ENCODE measurements around the gene PGK1. TPM values are rescaled to one million over a fixed set of nuclear protein-coding genes. Genes with fewer than 3 reads are reported as not detected.
"Not testable (repeated sequence)": the region's sequence is repeated elsewhere in the genome, so short reads cannot be mapped to it uniquely, and the experiment has no call there.

PGK1 gene
- total RNA-seq (100 to 1,000 TPM in 3 of 5 donors, 10 to 100 TPM in 2; 29.3 to 207 (median 104) TPM), polyA plus RNA-seq (100 to 1,000 TPM; 122 to 150 (median 128) TPM)
- long read RNA-seq, donor 1, full-length matches to known transcripts: 23 of 40 reads
- long read RNA-seq, donor 1, partial matches to known transcripts: 17 of 40 reads
- long read RNA-seq, donor 1, other reads (novel, unspliced or antisense): 0 of 40 reads
- long read RNA-seq, donor 2, full-length matches to known transcripts: 56 of 88 reads
- long read RNA-seq, donor 2, partial matches to known transcripts: 32 of 88 reads
- long read RNA-seq, donor 2, other reads (novel, unspliced or antisense): 0 of 88 reads
- long read RNA-seq, donor 3, full-length matches to known transcripts: 49 of 67 reads
- long read RNA-seq, donor 3, partial matches to known transcripts: 18 of 67 reads
- long read RNA-seq, donor 3, other reads (novel, unspliced or antisense): 0 of 67 reads
- long read RNA-seq, donor 4, full-length matches to known transcripts: 8 of 8 reads
- long read RNA-seq, donor 4, partial matches to known transcripts: 0 of 8 reads
- long read RNA-seq, donor 4, other reads (novel, unspliced or antisense): 0 of 8 reads
- long read RNA-seq, donor 5, full-length matches to known transcripts: 110 of 144 reads
- long read RNA-seq, donor 5, partial matches to known transcripts: 28 of 144 reads
- long read RNA-seq, donor 5, other reads (novel, unspliced or antisense): 6 of 144 reads
- long read RNA-seq, donor 6, full-length matches to known transcripts: 136 of 230 reads
- long read RNA-seq, donor 6, partial matches to known transcripts: 85 of 230 reads
- long read RNA-seq, donor 6, other reads (novel, unspliced or antisense): 9 of 230 reads
- long read RNA-seq, donor 7, full-length matches to known transcripts: 99 of 115 reads
- long read RNA-seq, donor 7, partial matches to known transcripts: 16 of 115 reads
- long read RNA-seq, donor 7, other reads (novel, unspliced or antisense): 0 of 115 reads
- long read RNA-seq, donor 8, full-length matches to known transcripts: 109 of 156 reads
- long read RNA-seq, donor 8, partial matches to known transcripts: 41 of 156 reads
- long read RNA-seq, donor 8, other reads (novel, unspliced or antisense): 6 of 156 reads
- long read RNA-seq, donor 9, full-length matches to known transcripts: 97 of 137 reads
- long read RNA-seq, donor 9, partial matches to known transcripts: 32 of 137 reads
- long read RNA-seq, donor 9, other reads (novel, unspliced or antisense): 8 of 137 reads
- long read RNA-seq, donor 10, full-length matches to known transcripts: 36 of 46 reads
- long read RNA-seq, donor 10, partial matches to known transcripts: 10 of 46 reads
- long read RNA-seq, donor 10, other reads (novel, unspliced or antisense): 0 of 46 reads

GRCh38 chrX:78103623-78104446, at the start of gene PGK1:
Gene PGK1 (plus strand): TSS chrX:78104248. CDS start chrX:78104341, 93 bp downstream.
- H3K27me3 ChIP-seq: no peaks in the 10 kb centered on the region
- H3K4me1 ChIP-seq: peaks cover 6 to 35% (median 20%) of the 10 kb centered on the region in 4 donors
- no peaks in the 10 kb centered on the region for H3K9me3 ChIP-seq
- H3K27ac ChIP-seq: peak within 1 kb of the TSS; percentile 89 to 96 (median 93)
- WGBS, 5 donors: 0 to 38% (median 8%) methylated on average over 29 to 72 of the region's 72 CpGs
- no peaks in the 10 kb centered on the region for H3K36me3 ChIP-seq
- H3K4me3 ChIP-seq: peak within 1 kb of the TSS; percentile 63 to 73 (median 64)
- intact Hi-C loops (cut with DNase I; ENCODE audit: low total_unique reads): no loop called here
- peak; percentile 61 to 97 (median 97) for TF ChIP-seq POLR2AphosphoS5 (IDR thresholded peaks at IDR 0.05)
- no peak for TF ChIP-seq EP300 (IDR thresholded peaks at IDR 0.05)
- no peak for TF ChIP-seq CTCF (IDR thresholded peaks at IDR 0.05)
- peak in 2 of 4 donors; percentile 56 to 71 for TF ChIP-seq POLR2A (IDR thresholded peaks at IDR 0.05)
- peak; percentile 97 to 99 for DNase-seq

- DNase-seq: no peak
- H3K36me3 ChIP-seq: no peaks in the 10 kb centered on the region
- TF ChIP-seq POLR2AphosphoS5 (IDR thresholded peaks at IDR 0.05) (no peak), EP300 (IDR thresholded peaks at IDR 0.05) (no peak), POLR2A (IDR thresholded peaks at IDR 0.05) (no peak), CTCF (IDR thresholded peaks at IDR 0.05) (no peak)
- H3K9me3 ChIP-seq: peaks cover 0 to 4% (median 0%) of the 10 kb centered on the region in 4 donors
- no peak overlapping the region for H3K4me3 ChIP-seq
- H3K4me1 ChIP-seq: peaks cover 0 to 3% (median 0%) of the 10 kb centered on the region in 4 donors
- no peaks in the 10 kb centered on the region for H3K27me3 ChIP-seq
- intact Hi-C loops (cut with DNase I; ENCODE audit: low total_unique reads): no loop called here
- no peak overlapping the region for H3K27ac ChIP-seq
Observed at GRCh38 chrX:78063687-78064086, 40.4 kb upstream of the PGK1 start.

DNA sequence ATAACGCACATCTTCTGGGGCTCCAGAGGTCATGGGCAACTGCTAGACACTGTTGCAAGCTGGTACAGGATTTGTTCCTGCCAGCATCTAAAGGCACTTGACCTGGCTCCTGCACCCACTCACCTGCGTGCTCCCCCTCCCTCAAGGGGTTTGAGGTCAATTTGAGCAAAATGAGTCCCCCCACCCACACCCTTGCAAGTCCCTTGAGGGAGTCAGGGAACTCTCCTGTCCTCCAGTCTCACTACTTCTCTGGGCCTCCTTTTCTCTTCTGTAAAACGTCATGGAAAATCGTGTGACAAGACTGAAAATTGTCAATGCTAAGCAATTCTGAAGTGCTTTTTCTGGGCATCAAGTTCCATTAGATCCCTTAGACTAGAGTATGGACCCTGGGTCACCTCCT, 39.9 kb upstream of the PGK1 start:
- WGBS, 5 donors: 79 to 96% (median 91%) methylated on average over 3 to 4 of the region's 4 CpGs
- H3K9me3 ChIP-seq: peaks cover 0 to 8% (median 3%) of the 10 kb centered on the region in 4 donors

DNA sequence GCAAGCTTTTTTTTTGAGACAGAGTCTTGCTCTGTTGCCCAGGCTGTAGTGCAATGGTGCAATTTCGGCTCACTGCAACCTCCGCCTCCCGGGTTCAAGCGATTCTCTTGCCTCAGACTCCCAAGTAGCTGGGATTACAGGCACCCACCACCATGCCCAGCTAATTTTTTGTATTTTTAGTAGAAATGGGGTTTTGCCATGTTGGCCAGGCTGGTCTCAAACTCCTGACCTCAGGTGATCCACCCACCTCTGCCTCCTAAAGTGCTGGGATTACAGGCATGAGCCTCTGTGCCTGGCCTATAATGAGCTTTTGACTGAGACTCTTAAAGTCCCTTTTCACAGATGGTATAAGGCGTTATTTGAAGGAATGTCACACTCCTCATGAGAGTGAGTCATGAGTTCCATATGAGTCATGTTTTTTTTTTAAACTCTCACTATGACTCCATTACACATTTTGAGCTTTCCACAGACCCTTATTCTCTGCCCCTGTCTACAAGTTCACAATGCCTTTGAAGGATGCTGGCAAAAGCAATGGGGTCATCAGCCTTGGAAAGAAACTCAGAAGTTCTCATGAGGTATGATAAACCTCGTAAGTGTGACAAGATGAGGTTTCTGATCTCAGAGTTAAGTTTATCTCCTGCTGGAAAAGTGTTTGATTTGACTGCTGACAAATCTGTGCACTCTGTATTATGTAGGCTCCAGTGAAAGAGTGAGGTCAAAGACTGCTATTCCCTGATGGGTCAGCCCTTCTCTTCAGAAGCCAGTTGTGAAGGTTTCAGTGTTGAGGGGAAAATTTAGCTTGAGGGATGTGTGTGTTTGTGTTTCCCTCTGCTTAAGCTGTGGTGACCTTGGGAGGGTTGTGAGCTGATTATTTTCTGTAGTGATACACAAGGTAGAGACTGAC, 39.1 kb upstream of the PGK1 start:
- H3K27me3 ChIP-seq; H3K36me3 ChIP-seq; H3K4me1 ChIP-seq; intact Hi-C loops (cut with DNase I; ENCODE audit: low total_unique reads); H3K4me3 ChIP-seq: not testable (repeated sequence)
- DNase-seq: peak in 1 of 2 donors; percentile 3
- WGBS, 5 donors: 66 to 79% (median 75%) methylated on average over 6 of the region's 6 CpGs
- Histone ChIP-seq H3K27ac (peak overlapping the region in 2 of 5 donors; percentile 38 to 53), H3K9me3 (peaks cover 0 to 10% (median 5%) of the 10 kb centered on the region in 4 donors)

More for the DNA sequence above, 39.9 kb upstream of the PGK1 start:
- intact Hi-C loops (cut with DNase I; ENCODE audit: low total_unique reads): no loop called here
- no peaks in the 10 kb centered on the region for H3K27me3 ChIP-seq
- no peak for DNase-seq
- peaks cover 0 to 3% (median 0%) of the 10 kb centered on the region in 4 donors for H3K4me1 ChIP-seq
- H3K36me3 ChIP-seq: no peaks in the 10 kb centered on the region
- no peak overlapping the region for H3K27ac ChIP-seq
- no peak overlapping the region for H3K4me3 ChIP-seq
- TF ChIP-seq CTCF (IDR thresholded peaks at IDR 0.05) (no peak), EP300 (IDR thresholded peaks at IDR 0.05) (no peak), POLR2AphosphoS5 (IDR thresholded peaks at IDR 0.05) (no peak), POLR2A (IDR thresholded peaks at IDR 0.05) (no peak)
